Skeletal muscle satellite cell (primary cell): ENCODE results near the gene PPP2R5D.

ENCODE experiments used
- H3K27me3 ChIP-seq: 2 replicates; pipeline ENCODE4 v1.7.0; 2013; ENCODE audit warnings: low read length; ENCODE audit not compliant: control insufficient read depth, insufficient read depth
- H3K36me3 ChIP-seq: 2 replicates; pipeline ENCODE4 v1.7.0; 2013; ENCODE audit warnings: mild to moderate bottlenecking, control low read depth, low read length; ENCODE audit not compliant: insufficient read depth
- H3K4me1 ChIP-seq: 2 replicates; pipeline ENCODE4 v1.7.0; 2013; ENCODE audit warnings: low read length; ENCODE audit not compliant: control insufficient read depth, insufficient read depth
- H3K4me2 ChIP-seq: 2 replicates; pipeline ENCODE4 v1.7.0; 2013; ENCODE audit warnings: mild to moderate bottlenecking, low read length
- H3K4me3 ChIP-seq: 2 replicates; pipeline ENCODE4 v1.7.0; 2013; ENCODE audit warnings: low read length
- H3K9ac ChIP-seq: 2 replicates; pipeline ENCODE4 v1.7.0; 2013; ENCODE audit warnings: mild to moderate bottlenecking, low read depth, low read length, moderate library complexity
- H3K9me3 ChIP-seq: replicated peaks from 2 replicates; pipeline ENCODE4 v1.7.0; 2013; ENCODE audit warnings: mild to moderate bottlenecking, control low read depth, low read length

The PPP2R5D gene

DNA sequence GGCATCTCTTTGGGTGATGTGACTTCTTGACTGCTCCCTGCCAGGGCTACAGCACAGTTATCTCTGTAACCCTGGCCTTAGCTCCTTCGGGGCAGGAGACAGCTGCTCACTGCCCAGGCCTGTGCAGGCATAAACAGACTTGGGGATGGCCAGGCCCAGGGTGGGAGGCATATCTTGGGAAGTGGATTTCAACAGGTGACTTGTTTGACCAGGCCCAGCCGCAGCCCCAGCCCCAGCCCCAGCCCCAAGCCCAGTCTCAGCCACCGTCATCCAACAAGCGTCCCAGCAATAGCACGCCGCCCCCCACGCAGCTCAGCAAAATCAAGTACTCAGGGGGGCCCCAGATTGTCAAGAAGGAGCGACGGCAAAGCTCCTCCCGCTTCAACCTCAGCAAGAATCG is 21.9 kb downstream of the PPP2R5D start:
- Histone ChIP-seq H3K9ac (no peak overlapping the region), H3K36me3 (peaks cover 47% of the 10 kb centered on the region), H3K9me3 (no peaks in the 10 kb centered on the region), H3K27me3 (no peaks in the 10 kb centered on the region), H3K4me3 (no peak overlapping the region), H3K4me1 (no peaks in the 10 kb centered on the region), H3K4me2 (no peak overlapping the region)

GRCh38 chr6:43007126-43007525 is 22.8 kb downstream of the PPP2R5D start:
- H3K9ac ChIP-seq: no peak overlapping the region
- H3K4me3 ChIP-seq: no peak overlapping the region
- no peaks in the 10 kb centered on the region for H3K27me3 ChIP-seq
- H3K36me3 ChIP-seq: peaks cover 56% of the 10 kb centered on the region
- peaks cover 4% of the 10 kb centered on the region for H3K4me1 ChIP-seq
- no peak overlapping the region for H3K4me2 ChIP-seq
- H3K9me3 ChIP-seq: no peaks in the 10 kb centered on the region

DNA sequence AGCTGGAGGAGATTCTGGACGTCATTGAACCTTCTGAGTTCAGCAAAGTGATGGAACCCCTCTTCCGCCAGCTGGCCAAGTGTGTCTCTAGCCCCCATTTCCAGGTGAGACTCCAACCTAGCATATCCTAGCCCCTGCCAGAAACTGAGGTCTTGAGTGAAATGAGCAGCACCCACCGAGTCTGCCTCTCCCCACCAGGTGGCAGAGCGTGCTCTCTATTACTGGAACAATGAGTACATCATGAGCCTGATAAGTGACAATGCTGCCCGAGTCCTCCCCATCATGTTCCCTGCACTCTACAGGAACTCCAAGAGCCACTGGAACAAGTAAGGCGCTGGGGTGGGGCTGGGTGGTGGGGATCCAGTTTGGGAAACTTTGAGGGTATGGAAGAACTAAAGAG is 24.8 kb downstream of the PPP2R5D start:
- Histone ChIP-seq H3K4me1 (peaks cover 16% of the 10 kb centered on the region), H3K4me3 (no peak overlapping the region), H3K27me3 (no peaks in the 10 kb centered on the region), H3K9ac (no peak overlapping the region), H3K36me3 (peaks cover 59% of the 10 kb centered on the region), H3K9me3 (no peaks in the 10 kb centered on the region), H3K4me2 (no peak overlapping the region)

DNA sequence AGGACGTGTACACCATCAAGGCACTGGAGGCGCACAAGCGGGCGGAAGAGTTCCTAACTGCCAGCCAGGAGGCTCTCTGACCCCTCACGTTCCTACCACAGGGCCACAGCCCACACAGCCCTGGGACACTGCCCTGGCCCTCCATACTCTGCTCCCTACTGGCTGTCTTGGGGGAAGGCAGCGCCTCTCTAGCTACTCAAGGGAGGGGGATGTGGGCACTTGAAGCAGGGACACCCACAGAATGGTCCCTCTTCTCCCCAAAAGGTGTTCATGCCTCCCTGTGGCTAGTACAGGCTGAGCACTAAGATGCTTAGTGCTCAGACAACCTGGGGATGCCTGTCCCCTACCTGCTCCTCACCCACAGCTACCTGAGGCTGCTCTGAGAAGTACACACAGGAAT is 26.8 kb downstream of the PPP2R5D start:
- H3K4me1 ChIP-seq: peaks cover 27% of the 10 kb centered on the region
- H3K4me3 ChIP-seq: no peak overlapping the region
- H3K4me2 ChIP-seq: no peak overlapping the region
- no peaks in the 10 kb centered on the region for H3K9me3 ChIP-seq
- H3K27me3 ChIP-seq: no peaks in the 10 kb centered on the region
- peaks cover 54% of the 10 kb centered on the region for H3K36me3 ChIP-seq
- no peak overlapping the region for H3K9ac ChIP-seq

DNA sequence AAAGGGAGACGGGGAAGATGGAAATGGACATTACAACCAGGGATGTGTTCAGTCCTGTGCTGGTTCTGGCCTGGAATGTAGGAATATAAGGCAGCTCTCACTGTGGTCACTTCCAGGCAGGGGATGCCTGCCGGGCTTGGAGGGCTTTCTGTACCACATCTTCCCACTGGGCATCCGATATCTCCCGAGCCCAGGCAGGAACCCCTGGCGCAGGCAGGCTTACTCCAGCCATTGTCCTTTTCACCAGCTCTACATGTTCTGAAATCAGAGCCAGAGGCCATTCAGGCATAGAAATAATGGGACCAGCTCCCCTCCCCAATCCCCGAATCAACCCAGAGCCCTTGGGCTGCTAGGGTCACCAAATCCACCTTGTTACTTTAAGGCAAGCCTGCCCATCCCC is 28.0 kb downstream of the PPP2R5D start:
- Histone ChIP-seq H3K4me2 (peak overlapping the region; percentile 100), H3K36me3 (peaks cover 50% of the 10 kb centered on the region), H3K4me1 (peaks cover 31% of the 10 kb centered on the region), H3K4me3 (peak overlapping the region; percentile 86), H3K9me3 (no peaks in the 10 kb centered on the region), H3K27me3 (no peaks in the 10 kb centered on the region), H3K9ac (peak overlapping the region; percentile 89)

DNA sequence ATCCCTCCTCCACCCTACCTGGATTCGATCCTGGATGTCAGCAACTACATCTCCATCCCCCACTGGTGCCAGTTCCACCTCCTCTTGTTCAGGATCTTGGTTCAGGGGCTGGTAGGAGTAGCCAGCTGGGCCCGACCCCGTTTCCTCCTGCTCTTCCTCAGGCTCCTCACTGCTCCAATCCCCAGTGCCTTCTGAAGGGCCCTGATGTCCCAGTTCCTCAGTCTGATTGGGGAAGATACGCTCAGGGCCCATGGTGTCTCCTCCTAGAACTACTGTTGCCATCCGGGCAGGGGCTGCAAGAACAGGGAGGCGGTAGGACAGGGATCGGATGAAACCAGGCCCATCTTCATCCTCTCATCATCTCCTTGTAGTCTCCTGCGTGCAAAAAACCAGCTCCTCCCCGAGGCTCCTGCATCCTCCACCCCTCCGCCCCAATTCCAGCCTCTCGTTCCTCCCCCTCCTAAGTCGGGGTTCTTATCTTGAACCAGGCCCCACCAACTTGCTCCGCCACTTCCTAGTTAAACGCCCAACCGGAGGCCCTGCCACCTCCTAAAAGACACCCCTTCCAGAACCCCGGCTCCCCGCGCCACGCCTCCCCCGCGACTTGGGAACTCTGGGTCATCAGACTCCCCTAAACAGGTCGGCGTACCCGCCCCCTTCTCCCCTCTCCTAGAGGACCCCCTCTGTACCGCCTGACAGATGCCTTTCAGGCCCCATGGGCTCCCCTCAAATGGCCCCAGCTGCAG is 28.9 kb downstream of the PPP2R5D start:
- H3K9ac ChIP-seq: peak overlapping the region; percentile 89
- H3K27me3 ChIP-seq: no peaks in the 10 kb centered on the region
- no peaks in the 10 kb centered on the region for H3K9me3 ChIP-seq
- peaks cover 31% of the 10 kb centered on the region for H3K4me1 ChIP-seq
- peaks cover 50% of the 10 kb centered on the region for H3K36me3 ChIP-seq
- H3K4me3 ChIP-seq: peak overlapping the region; percentile 86
- H3K4me2 ChIP-seq: peak overlapping the region; percentile 100

DNA sequence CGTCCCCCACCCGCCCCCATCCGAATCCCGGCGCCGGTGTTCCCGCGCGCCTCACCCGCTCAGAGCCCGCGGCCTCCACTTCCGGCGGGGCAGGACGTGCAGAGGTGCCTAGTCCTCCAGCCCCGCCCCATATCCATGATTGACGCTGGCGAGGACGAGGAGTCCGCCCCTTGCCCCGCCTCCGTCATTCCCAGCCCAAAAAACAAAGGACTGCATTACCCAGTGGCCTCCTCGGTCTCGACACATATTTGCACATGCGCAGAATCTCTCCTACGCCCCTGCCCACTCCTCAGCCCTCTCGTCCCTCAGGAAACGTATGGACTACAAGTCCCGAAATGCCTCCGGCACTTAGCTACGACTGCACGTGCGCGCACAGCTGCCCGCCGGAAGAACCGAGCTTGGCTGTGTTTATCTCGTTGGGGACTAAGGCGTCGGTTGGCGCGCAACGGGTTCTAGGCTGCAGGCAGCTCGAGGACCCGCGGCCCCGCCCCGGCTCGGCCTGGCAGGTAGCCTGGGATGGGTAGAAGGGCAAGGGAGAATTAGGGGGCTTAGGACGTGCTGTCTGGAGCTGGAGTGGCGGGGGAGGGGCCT is 29.6 kb downstream of the PPP2R5D start, which contains the start of the genes KLHDC3 and MEA1:
Gene KLHDC3 (plus strand): TSS at position 407 of the 591 bp plus-strand sequence. CDS start 2,944 bp downstream, outside the sequence.
Gene MEA1 (minus strand): TSS at position 104 of the 591 bp plus-strand sequence. CDS start 133 bp downstream, outside the sequence.
- peaks cover 50% of the 10 kb centered on the region for H3K36me3 ChIP-seq
- peak within 1 kb of the TSS; percentile 100 for H3K4me2 ChIP-seq
- no peaks in the 10 kb centered on the region for H3K27me3 ChIP-seq
- H3K9ac ChIP-seq: peak within 1 kb of the TSS; percentile 89
- H3K9me3 ChIP-seq: no peaks in the 10 kb centered on the region
- peak within 1 kb of the TSS; percentile 86 for H3K4me3 ChIP-seq
- H3K4me1 ChIP-seq: peaks cover 31% of the 10 kb centered on the region

GRCh38 chr6:43014434-43014909 is 30.1 kb downstream of the PPP2R5D start:
- Histone ChIP-seq H3K4me3 (peak overlapping the region; percentile 84), H3K9ac (peak overlapping the region; percentile 88), H3K4me1 (peaks cover 31% of the 10 kb centered on the region), H3K36me3 (peaks cover 50% of the 10 kb centered on the region), H3K27me3 (no peaks in the 10 kb centered on the region), H3K4me2 (peak overlapping the region; percentile 81), H3K9me3 (no peaks in the 10 kb centered on the region)

- H3K9me3 ChIP-seq: no peaks in the 10 kb centered on the region
- no peaks in the 10 kb centered on the region for H3K27me3 ChIP-seq
- peaks cover 42% of the 10 kb centered on the region for H3K4me1 ChIP-seq
- peaks cover 53% of the 10 kb centered on the region for H3K36me3 ChIP-seq
- no peak overlapping the region for H3K4me3 ChIP-seq
- no peak overlapping the region for H3K4me2 ChIP-seq
- H3K9ac ChIP-seq: no peak overlapping the region
Observed at GRCh38 chr6:43016176-43016942, 32.0 kb downstream of the PPP2R5D start.

DNA sequence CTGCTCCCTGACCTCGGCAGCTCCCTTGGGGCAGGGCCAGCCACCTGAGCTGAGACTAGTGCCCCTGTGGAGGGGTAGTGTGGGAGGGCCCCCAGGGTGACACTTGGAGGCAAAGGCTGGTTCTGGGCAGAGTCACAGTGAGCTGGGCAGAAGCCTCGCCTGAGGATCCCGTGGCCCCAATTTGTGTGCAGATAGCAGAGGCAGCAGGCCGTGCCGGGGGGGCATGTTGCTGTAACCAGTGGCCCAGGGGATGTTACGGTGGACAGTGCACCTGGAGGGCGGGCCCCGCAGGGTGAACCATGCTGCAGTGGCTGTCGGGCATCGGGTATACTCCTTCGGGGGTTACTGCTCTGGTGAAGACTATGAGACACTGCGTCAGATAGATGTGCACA is 32.6 kb downstream of the PPP2R5D start:
- no peak overlapping the region for H3K4me2 ChIP-seq
- H3K9ac ChIP-seq: no peak overlapping the region
- no peaks in the 10 kb centered on the region for H3K27me3 ChIP-seq
- no peak overlapping the region for H3K4me3 ChIP-seq
- peaks cover 39% of the 10 kb centered on the region for H3K4me1 ChIP-seq
- no peaks in the 10 kb centered on the region for H3K9me3 ChIP-seq
- peaks cover 51% of the 10 kb centered on the region for H3K36me3 ChIP-seq

DNA sequence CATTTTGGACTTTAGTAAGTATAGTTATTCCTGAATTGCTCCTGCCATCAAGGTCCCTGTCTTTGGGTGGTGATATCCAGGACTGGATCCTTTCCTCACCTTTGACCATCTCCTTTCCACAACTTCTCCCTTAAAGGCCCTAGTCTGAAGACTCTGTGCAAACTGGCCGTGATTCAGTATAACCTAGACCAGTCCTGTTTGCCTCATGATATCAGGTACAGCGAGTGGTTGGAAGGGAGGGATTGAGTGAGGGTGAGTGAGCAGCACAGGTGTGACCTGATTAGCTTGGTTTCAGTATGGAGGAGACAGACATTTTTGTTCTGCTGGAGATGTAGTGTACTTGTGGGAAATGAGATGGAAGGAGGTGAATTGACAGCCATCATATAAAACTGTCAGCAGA is 34.8 kb downstream of the PPP2R5D start:
- H3K9ac ChIP-seq: no peak overlapping the region

More for the DNA sequence above, 34.8 kb downstream of the PPP2R5D start:
- no peaks in the 10 kb centered on the region for H3K27me3 ChIP-seq
- H3K4me3 ChIP-seq: no peak overlapping the region
- peaks cover 26% of the 10 kb centered on the region for H3K4me1 ChIP-seq
- peaks cover 53% of the 10 kb centered on the region for H3K36me3 ChIP-seq
- no peaks in the 10 kb centered on the region for H3K9me3 ChIP-seq
- no peak overlapping the region for H3K4me2 ChIP-seq
